Measurements from ENCODE around the gene CILP2.

The CILP2 gene

GRCh38 chr19:19538061-19538784 lies at the start of gene CILP2 (continued):
- TF ChIP-seq SP2 (tag by site-specific recombination; IDR thresholded peaks at IDR 0.05) (peak; percentile 46), ZBTB26 (tag by site-specific recombination; optimal IDR thresholded peaks at IDR 0.05) (peak; percentile 42), GLIS1 (tag by site-specific recombination; IDR thresholded peaks at IDR 0.05) (peak; percentile 79), ZIC2 (tag by site-specific recombination; IDR thresholded peaks at IDR 0.05) (peak; percentile 40), ZNF76 (tag by site-specific recombination; IDR thresholded peaks at IDR 0.05; ENCODE audit: borderline replicate concordance, low read depth) (peak; percentile 41; the same call in 1 of the 2 replicates), ZNF704 (tag by site-specific recombination; IDR thresholded peaks at IDR 0.05) (no peak), ZNF600 (tag by site-specific recombination; IDR thresholded peaks at IDR 0.05) (peak; percentile 89), ZNF544 (tag by site-specific recombination; IDR thresholded peaks at IDR 0.05) (no peak), GLI2 (tag by site-specific recombination; IDR thresholded peaks at IDR 0.05; ENCODE audit: borderline replicate concordance, low read depth) (no peak), ZNF121 (tag by site-specific recombination; IDR thresholded peaks at IDR 0.05) (0 out of 2 replicates have a peak, but pooled peaks have one; percentile 48), ZNF501 (tag by site-specific recombination; IDR thresholded peaks at IDR 0.05) (no peak), ZNF677 (tag by site-specific recombination; IDR thresholded peaks at IDR 0.05) (no peak), ZNF518A (tag by site-specific recombination; conservative IDR thresholded peaks at IDR 0.05; ENCODE audit: low read depth) (no peak), ZXDB (tag by site-specific recombination; IDR thresholded peaks at IDR 0.05) (peak; percentile 63), SETDB1 (IDR thresholded peaks at IDR 0.05; ENCODE audit: insufficient read length, low read length) (no peak), TCF7L2 (IDR thresholded peaks at IDR 0.05; ENCODE audit: borderline replicate concordance, low read depth, low read length) (no peak), ZFP41 (tag by site-specific recombination; IDR thresholded peaks at IDR 0.05; ENCODE audit: borderline replicate concordance) (no peak), ZNF155 (tag by site-specific recombination; IDR thresholded peaks at IDR 0.05) (no peak), CTCF (tag by site-specific recombination; IDR thresholded peaks at IDR 0.05) (peak; percentile 28; the same call in 1 of the 2 replicates), ZNF324 (tag by site-specific recombination; IDR thresholded peaks at IDR 0.05) (no peak), ZBTB20 (tag by site-specific recombination; IDR thresholded peaks at IDR 0.05) (peak; percentile 32), ZNF398 (tag by site-specific recombination; IDR thresholded peaks at IDR 0.05) (no peak), ZNF26 (tag by site-specific recombination; IDR thresholded peaks at IDR 0.05) (no peak), ZNF362 (tag by site-specific recombination; IDR thresholded peaks at IDR 0.05) (no peak), KLF8 (tag by site-specific recombination; IDR thresholded peaks at IDR 0.05) (peak; percentile 50; the same call in 1 of the 2 replicates)
